HCT116 (cell line): ENCODE measurements around the gene KCNH3. TPM values are rescaled to one million over a fixed set of nuclear protein-coding genes. Genes with fewer than 3 reads are reported as not detected.

Experiments
- ATAC-seq: fragments of 200-7000 bp; cut with Tn5 transposase; 2 replicates; pipeline ENCODE4 v1.9.1; 2020; ENCODE audit warnings: mild to moderate bottlenecking, moderate library complexity
- BruUV-seq: library from RNA; stranded (reverse); fragments of 400-500 nt; replicated peaks from 2 replicates; lab custom pipeline; 2021; lab: Mats Ljungman, UMichigan
- CTCF ChIA-PET: fragments of 300-600 bp; sonication (Branson Sonifier 250); formaldehyde crosslinking; loops from one replicate; lab custom pipeline; 2021; ENCODE audit warnings: antibody characterized with exemption; lab: Charles Lee
- POLR2A ChIA-PET: fragments of 300-600, 350-600 bp; sonication (Branson Sonifier 250); formaldehyde crosslinking; loops from one replicate; lab custom pipeline; 2021; ENCODE audit warnings: antibody characterized with exemption; lab: Charles Lee
- RAD21 ChIA-PET, 2 experiments: fragments of 300-600 bp; sonication (Branson Sonifier 250); formaldehyde crosslinking; loops; one replicate each; lab custom pipeline; 2023; ENCODE audit warnings: low total read pairs in 2 of 2; ENCODE audit not compliant: uncharacterized antibody in 2 of 2, unreplicated experiment in 2 of 2, low non-redundant PET in 1 of 2; lab: Charles Lee
- DNase-seq: peaks from one replicate; pipeline ENCODE4 v3.0.0-alpha.2; 2010; ENCODE audit warnings: low read depth, low spot score
- H2AFZ ChIP-seq: fragments of 200-600 bp; shearing (Covaris generic), sonication (generic); 2 replicates; pipeline ENCODE4 v1.6.1; 2017; ENCODE audit warnings: low read depth, mixed run types, mixed read lengths, antibody characterized with exemption, low read length; ENCODE audit not compliant: poor library complexity, severe bottlenecking
- H3K27ac ChIP-seq: 2 replicates; pipeline ENCODE4 v1.5.1; 2012; ENCODE audit warnings: low read depth, low read length
- H3K27me3 ChIP-seq: fragments of 200-600 bp; sonication (generic); 2 replicates; pipeline ENCODE4 v1.6.1; 2016; ENCODE audit warnings: mixed run types, low read length, mixed read lengths; ENCODE audit not compliant: insufficient read depth
- H3K36me3 ChIP-seq, 2 experiments: fragments of 200-500 bp in 1 of 2; fragments of 200-600 bp in 1 of 2; sonication (Bioruptor generic) in 1 of 2; sonication (generic) in 1 of 2; 2 replicates each; pipeline versions ENCODE4 v1.5.1 to v1.6.1; 2014 to 2016; ENCODE audit warnings: low read length in 2 of 2, inconsistent platforms in 1 of 2, mixed read lengths in 1 of 2, mixed run types in 1 of 2; ENCODE audit not compliant: insufficient read depth in 2 of 2, control insufficient read depth in 1 of 2
- H3K4me1 ChIP-seq, 2 experiments: fragments of 200-600 bp in 1 of 2; sonication (generic) in 1 of 2; 2 replicates each; pipeline versions ENCODE4 v1.5.1 to v1.6.1; 2012 to 2017; ENCODE audit warnings: low read length in 2 of 2, inconsistent platforms in 1 of 2, mild to moderate bottlenecking in 1 of 2, mixed read lengths in 1 of 2, mixed run types in 1 of 2, moderate library complexity in 1 of 2; ENCODE audit not compliant: insufficient read depth in 2 of 2, control insufficient read depth in 1 of 2
- H3K4me2 ChIP-seq: fragments of 200-600 bp; sonication (generic); 2 replicates; pipeline ENCODE4 v1.6.1; 2017; ENCODE audit warnings: mixed run types, low read length, mixed read lengths
- H3K4me3 ChIP-seq, 2 experiments: fragments of 200-600 bp in 1 of 2; sonication (generic) in 1 of 2; replicated peaks in 1 of 2; 2 replicates each; pipeline ENCODE4 v1.5.1; 2011 to 2016; ENCODE audit warnings: low read length in 2 of 2, control low read depth in 1 of 2, low read depth in 1 of 2, mild to moderate bottlenecking in 1 of 2, mixed read lengths in 1 of 2, mixed run types in 1 of 2
- H3K79me2 ChIP-seq: fragments of 200-600 bp; sonication (generic); 2 replicates; pipeline ENCODE4 v1.6.1; 2017; ENCODE audit warnings: mild to moderate bottlenecking, mixed run types, low read length, moderate library complexity, mixed read lengths; ENCODE audit not compliant: insufficient read depth
- H3K9ac ChIP-seq: fragments of 200-600 bp; sonication (generic); 2 replicates; pipeline ENCODE4 v1.6.1; 2016; ENCODE audit warnings: low read length, mixed read lengths
- H3K9me2 ChIP-seq: fragments of 200-600 bp; sonication (generic), shearing (Covaris generic); 2 replicates; pipeline ENCODE4 v1.6.1; 2017; ENCODE audit warnings: mixed run types, mild to moderate bottlenecking, moderate library complexity; ENCODE audit not compliant: insufficient read depth
- H3K9me3 ChIP-seq, 2 experiments: fragments of 200-500 bp in 1 of 2; fragments of 200-600 bp in 1 of 2; sonication (Bioruptor generic) in 1 of 2; sonication (generic) in 1 of 2; 2 replicates each; pipeline ENCODE4 v1.6.1; 2014 to 2017; ENCODE audit warnings: low read length in 2 of 2, mixed read lengths in 2 of 2, inconsistent platforms in 1 of 2, low read depth in 1 of 2, mild to moderate bottlenecking in 1 of 2, mixed run types in 1 of 2, moderate library complexity in 1 of 2; ENCODE audit not compliant: control insufficient read depth in 1 of 2, insufficient read depth in 1 of 2
- H4K20me1 ChIP-seq: fragments of 200-600 bp; sonication (generic), shearing (Covaris generic); 2 replicates; pipeline ENCODE4 v1.6.1; 2017; ENCODE audit warnings: mixed run types, mild to moderate bottlenecking, moderate library complexity; ENCODE audit not compliant: insufficient read depth
- ATF3 ChIP-seq: IDR thresholded peaks from 2 replicates; pipeline ENCODE4 v1.6.1; 2012
- CBX3 ChIP-seq: IDR thresholded peaks from 2 replicates; pipeline ENCODE4 v1.6.1; 2012; ENCODE audit warnings: low read depth
- CEBPB ChIP-seq: IDR thresholded peaks from 2 replicates; pipeline ENCODE4 v1.6.1; 2012; ENCODE audit warnings: low read depth
- CTCF ChIP-seq, 3 experiments: fragments of 200-600 bp in 1 of 3; sonication (generic) in 1 of 3; IDR thresholded peaks in 2 of 3; conservative IDR thresholded peaks in 1 of 3; 2 replicates each; pipeline ENCODE4 v1.5.1; 2012 to 2017; ENCODE audit warnings: low read depth in 2 of 3, low read length in 2 of 3, antibody characterized with exemption in 1 of 3, borderline replicate concordance in 1 of 3, control low read depth in 1 of 3, mild to moderate bottlenecking in 1 of 3, mixed read lengths in 1 of 3, mixed run types in 1 of 3, moderate library complexity in 1 of 3; ENCODE audit not compliant: insufficient read depth in 1 of 3
- ELF1 ChIP-seq: IDR thresholded peaks from 2 replicates; pipeline ENCODE4 v1.6.1; 2012; ENCODE audit warnings: low read depth, borderline replicate concordance
- EZH2 ChIP-seq: fragments of 200-600 bp; sonication (generic); IDR thresholded peaks from 2 replicates; pipeline ENCODE4 v1.6.1; 2017; ENCODE audit warnings: antibody characterized with exemption, mixed run types
- EZH2phosphoT487 ChIP-seq: fragments of 200-600 bp; IDR thresholded peaks from 2 replicates; pipeline ENCODE4 v1.6.1; 2018; ENCODE audit warnings: antibody characterized with exemption, borderline replicate concordance
- JUND ChIP-seq: IDR thresholded peaks from 2 replicates; pipeline ENCODE4 v1.6.1; 2012
- MAX ChIP-seq: IDR thresholded peaks from 2 replicates; pipeline ENCODE4 v1.6.1; 2012
- POLR2A ChIP-seq: IDR thresholded peaks from 2 replicates; pipeline ENCODE4 v1.7.0; 2011; ENCODE audit warnings: borderline replicate concordance; ENCODE audit not compliant: insufficient read depth, insufficient read length; ENCODE audit errors: extremely low read depth
- POLR2AphosphoS5 ChIP-seq: IDR thresholded peaks from 2 replicates; pipeline ENCODE4 v1.6.1; 2011; ENCODE audit warnings: mild to moderate bottlenecking, low read depth, low read length, moderate library complexity
- REST ChIP-seq: IDR thresholded peaks from 2 replicates; pipeline ENCODE4 v1.6.1; 2012; ENCODE audit warnings: low read depth
- SIN3A ChIP-seq: IDR thresholded peaks from 2 replicates; pipeline ENCODE4 v1.6.1; 2012; ENCODE audit warnings: low read depth
- SP1 ChIP-seq: IDR thresholded peaks from 2 replicates; pipeline ENCODE4 v1.6.1; 2012; ENCODE audit warnings: low read depth
- SRF ChIP-seq: IDR thresholded peaks from 2 replicates; pipeline ENCODE4 v1.6.1; 2012; ENCODE audit warnings: low read depth
- TCF7L2 ChIP-seq: IDR thresholded peaks from 2 replicates; pipeline ENCODE4 v1.7.0; 2011; ENCODE audit warnings: borderline replicate concordance, inconsistent platforms; ENCODE audit not compliant: insufficient read depth, insufficient read length; ENCODE audit errors: extremely low read depth
- YY1 ChIP-seq: IDR thresholded peaks from 2 replicates; pipeline ENCODE4 v1.6.1; 2011; ENCODE audit warnings: low read length, low read depth, moderate library complexity, mild to moderate bottlenecking; ENCODE audit not compliant: insufficient replicate concordance; ENCODE audit errors: extremely low read depth
- ZBTB33 ChIP-seq: IDR thresholded peaks from 2 replicates; pipeline ENCODE4 v1.6.1; 2011; ENCODE audit warnings: mild to moderate bottlenecking, low read length, moderate library complexity; ENCODE audit not compliant: insufficient replicate concordance; ENCODE audit errors: extremely low read depth
- ZNF274 ChIP-seq: fragments of 200-500 bp; sonication (Bioruptor generic); IDR thresholded peaks from 2 replicates; pipeline ENCODE4 v1.6.1; 2014; ENCODE audit warnings: mild to moderate bottlenecking, low read depth, low read length, inconsistent platforms
- intact Hi-C: fragments of 100-400 bp; cut with micrococcal nuclease; formaldehyde crosslinking; loops from 2 replicates; pipeline ENCODE4 v1.10.0; 2022
- total RNA-seq: library from RNA; stranded (reverse); gene quantifications from one replicate; pipeline ENCODE4 v1.2.1, GENCODE V29; 2021; ENCODE audit not compliant: unreplicated experiment

Gene KCNH3
- total RNA-seq, 1 experiment from 2014 or later: 35.3 TPM

- CTCF ChIA-PET: no interaction called here
- peaks cover 14 to 50% of the 10 kb centered on the region in 2 experiments; a peak in 3 of 4 replicates for H3K36me3 ChIP-seq
Measured at GRCh38 chr12:49564686-49565405, 26.0 kb downstream of the KCNH3 start.

More at GRCh38 chr12:49564686-49565405, 26.0 kb downstream of the KCNH3 start:
- Histone ChIP-seq H3K4me3 (no peak overlapping the region), H3K4me2 (no peak overlapping the region), H3K9ac (no peak overlapping the region), H4K20me1 (no peaks in the 10 kb centered on the region), H3K9me3 (no peaks in the 10 kb centered on the region), H3K4me1 (peaks cover 8 to 15% of the 10 kb centered on the region in 2 experiments; a peak in 3 of 4 replicates), H2AFZ (no peak overlapping the region), H3K27me3 (no peaks in the 10 kb centered on the region), H3K79me2 (peaks cover 48% of the 10 kb centered on the region), H3K9me2 (no peaks in the 10 kb centered on the region), H3K27ac (no peak overlapping the region; the same call in 1 of the 2 replicates)
- ChIA-PET RAD21 (no interaction called here), POLR2A (no interaction called here)
- ATAC-seq (no peak), DNase-seq (no peak)
- no TSS peak for BruUV-seq
- intact Hi-C loops: loop anchor here (5.0 kb wide), 1 partner anchor 208 kb away; no protein-coding TSS in a partner anchor
- TF ChIP-seq JUND: no peak
- TF ChIP-seq SRF: no peak
- TF ChIP-seq CEBPB: no peak
- TF ChIP-seq CBX3: no peak
- no peak for TF ChIP-seq MAX
- no peak for TF ChIP-seq POLR2AphosphoS5
- TF ChIP-seq YY1: no peak
- TF ChIP-seq SIN3A: no peak
- no peak for TF ChIP-seq ATF3
- TF ChIP-seq ZNF274: no peak
- TF ChIP-seq ELF1: no peak
- TF ChIP-seq CTCF (IDR thresholded peaks at IDR 0.05 in 2 of 3, conservative IDR thresholded peaks at IDR 0.05 in 1 of 3; ENCODE audit: borderline replicate concordance in 1 of 3, insufficient read depth in 1 of 3, low read depth in 2 of 3, low read length in 2 of 3): no peak
- TF ChIP-seq POLR2A: no peak
- TF ChIP-seq REST: no peak
- no peak for TF ChIP-seq EZH2
- no peak for TF ChIP-seq ZBTB33
- no peak for TF ChIP-seq EZH2phosphoT487
- TF ChIP-seq TCF7L2: no peak
- TF ChIP-seq SP1: no peak
